ENCODE measurements around the gene SEMA5A.

The SEMA5A gene

DNA sequence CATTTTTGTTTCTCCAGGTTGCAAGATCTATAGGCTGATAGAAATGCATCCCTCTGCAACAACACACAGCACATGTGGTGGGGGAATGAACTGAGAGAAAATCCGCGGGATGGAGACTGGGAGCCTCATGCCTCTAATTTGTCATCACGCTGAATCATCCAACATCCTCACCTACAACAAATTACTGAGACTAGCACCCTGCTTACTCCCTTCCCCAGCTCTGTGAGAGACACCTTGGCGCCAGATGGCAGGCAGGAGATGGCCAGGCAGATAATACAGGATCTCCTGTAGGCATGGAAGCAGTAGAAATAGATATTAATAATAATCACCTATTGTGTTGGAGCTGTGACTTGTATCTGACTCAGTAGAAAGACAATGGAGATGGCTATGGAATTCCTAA, 276.9 kb downstream of the SEMA5A start:
- Histone ChIP-seq H4K91ac (ENCODE audit: low read depth, low read length, poor library complexity) (no peak overlapping the region), H3K36me3 (replicated peaks in 1 of 2; ENCODE audit: control insufficient read depth in 2 of 2, insufficient read depth in 2 of 2, low read length in 2 of 2) (peaks cover 0 to 1% of the 10 kb centered on the region in 2 donors), H3K14ac (ENCODE audit: low read length) (no peak overlapping the region), H3K4ac (ENCODE audit: low read length) (no peak overlapping the region), H3K9me3 (replicated peaks in 1 of 2; ENCODE audit: control insufficient read depth in 2 of 2, insufficient read depth in 1 of 2, low read depth in 1 of 2, low read length in 2 of 2) (no peaks in the 10 kb centered on the region), H2AK5ac (ENCODE audit: low read depth, low read length) (no peak overlapping the region), H3K27ac (replicated peaks; ENCODE audit: low read length) (no peak overlapping the region), H2BK12ac (ENCODE audit: low read length) (no peak overlapping the region), H3K27me3 (ENCODE audit: control insufficient read depth in 3 of 3, insufficient read depth in 3 of 3, low read depth in 1 of 3, low read length in 3 of 3) (no peaks in the 10 kb centered on the region), H2BK5ac (ENCODE audit: low read length) (no peak overlapping the region), H3K23ac (ENCODE audit: low read depth, low read length, poor library complexity) (no peak overlapping the region), H2AFZ (ENCODE audit: low read length) (no peak overlapping the region), H3K9ac (ENCODE audit: low read depth, low read length, poor library complexity) (no peak overlapping the region), H2BK15ac (ENCODE audit: low read length) (no peak overlapping the region), H3K4me2 (ENCODE audit: insufficient read depth, low read length, poor library complexity, severe bottlenecking) (no peak overlapping the region), H3K18ac (ENCODE audit: low read length) (no peak overlapping the region), H2BK120ac (ENCODE audit: low read depth, low read length) (no peak overlapping the region), H3K4me1 (ENCODE audit: control insufficient read depth in 2 of 2, insufficient read depth in 1 of 2, low read depth in 1 of 2, low read length in 2 of 2) (peaks cover 0 to 6% of the 10 kb centered on the region in 2 donors), H3K4me3 (ENCODE audit: low read length in 2 of 2) (no peak overlapping the region), H3K79me1 (ENCODE audit: low read depth, low read length) (no peaks in the 10 kb centered on the region), H4K8ac (ENCODE audit: low read depth, low read length) (no peak overlapping the region)
- WGBS, 2 donors (ENCODE audit: extremely low coverage in 2 of 2, insufficient read length in 2 of 2, insufficient replicate concordance in 1 of 2), result no CpG with 5 or more reads among the region's 4 CpGs
- no peak for DNase-seq (ENCODE audit: low spot score)

DNA sequence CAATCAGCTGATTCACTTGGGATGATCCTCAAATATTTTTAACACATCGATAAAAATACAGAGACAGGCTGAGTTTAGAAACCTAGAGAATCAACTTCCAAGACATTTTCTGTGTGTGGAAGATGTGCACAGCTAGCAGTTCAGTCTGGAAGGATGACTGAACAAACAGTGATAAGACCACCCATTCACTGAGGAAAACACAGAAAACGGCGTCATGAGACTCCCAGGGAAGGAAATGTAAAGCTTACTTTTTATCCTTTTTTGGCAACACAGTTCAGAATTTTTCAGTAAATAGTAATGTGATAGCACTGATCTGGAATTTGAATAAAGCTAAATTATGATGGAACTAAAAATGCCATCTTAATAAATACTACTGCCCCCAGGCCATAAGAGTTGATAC, 277.6 kb downstream of the SEMA5A start:
- Histone ChIP-seq H3K18ac (ENCODE audit: low read length) (no peak overlapping the region), H3K27me3 (ENCODE audit: control insufficient read depth in 3 of 3, insufficient read depth in 3 of 3, low read depth in 1 of 3, low read length in 3 of 3) (no peaks in the 10 kb centered on the region), H2BK5ac (ENCODE audit: low read length) (no peak overlapping the region), H3K9me3 (replicated peaks in 1 of 2; ENCODE audit: control insufficient read depth in 2 of 2, insufficient read depth in 1 of 2, low read depth in 1 of 2, low read length in 2 of 2) (no peaks in the 10 kb centered on the region), H3K36me3 (replicated peaks in 1 of 2; ENCODE audit: control insufficient read depth in 2 of 2, insufficient read depth in 2 of 2, low read length in 2 of 2) (peaks cover 0 to 1% of the 10 kb centered on the region in 2 donors), H3K27ac (replicated peaks; ENCODE audit: low read length) (no peak overlapping the region), H2BK15ac (ENCODE audit: low read length) (no peak overlapping the region), H2AFZ (ENCODE audit: low read length) (no peak overlapping the region), H4K8ac (ENCODE audit: low read depth, low read length) (no peak overlapping the region), H3K4me1 (ENCODE audit: control insufficient read depth in 2 of 2, insufficient read depth in 1 of 2, low read depth in 1 of 2, low read length in 2 of 2) (peaks cover 0 to 6% of the 10 kb centered on the region in 2 donors), H3K14ac (ENCODE audit: low read length) (no peak overlapping the region), H3K4me3 (ENCODE audit: low read length in 2 of 2) (no peak overlapping the region), H3K4me2 (ENCODE audit: insufficient read depth, low read length, poor library complexity, severe bottlenecking) (no peak overlapping the region), H3K9ac (ENCODE audit: low read depth, low read length, poor library complexity) (no peak overlapping the region), H3K4ac (ENCODE audit: low read length) (no peak overlapping the region), H4K91ac (ENCODE audit: low read depth, low read length, poor library complexity) (no peak overlapping the region), H2BK120ac (ENCODE audit: low read depth, low read length) (no peak overlapping the region), H2AK5ac (ENCODE audit: low read depth, low read length) (no peak overlapping the region), H2BK12ac (ENCODE audit: low read length) (no peak overlapping the region), H3K23ac (ENCODE audit: low read depth, low read length, poor library complexity) (no peak overlapping the region), H3K79me1 (ENCODE audit: low read depth, low read length) (no peaks in the 10 kb centered on the region)
- no CpG with 5 or more reads among the region's 3 CpGs for WGBS, 2 donors (ENCODE audit: extremely low coverage in 2 of 2, insufficient read length in 2 of 2, insufficient replicate concordance in 1 of 2)
- no peak for DNase-seq (ENCODE audit: low spot score)

DNA sequence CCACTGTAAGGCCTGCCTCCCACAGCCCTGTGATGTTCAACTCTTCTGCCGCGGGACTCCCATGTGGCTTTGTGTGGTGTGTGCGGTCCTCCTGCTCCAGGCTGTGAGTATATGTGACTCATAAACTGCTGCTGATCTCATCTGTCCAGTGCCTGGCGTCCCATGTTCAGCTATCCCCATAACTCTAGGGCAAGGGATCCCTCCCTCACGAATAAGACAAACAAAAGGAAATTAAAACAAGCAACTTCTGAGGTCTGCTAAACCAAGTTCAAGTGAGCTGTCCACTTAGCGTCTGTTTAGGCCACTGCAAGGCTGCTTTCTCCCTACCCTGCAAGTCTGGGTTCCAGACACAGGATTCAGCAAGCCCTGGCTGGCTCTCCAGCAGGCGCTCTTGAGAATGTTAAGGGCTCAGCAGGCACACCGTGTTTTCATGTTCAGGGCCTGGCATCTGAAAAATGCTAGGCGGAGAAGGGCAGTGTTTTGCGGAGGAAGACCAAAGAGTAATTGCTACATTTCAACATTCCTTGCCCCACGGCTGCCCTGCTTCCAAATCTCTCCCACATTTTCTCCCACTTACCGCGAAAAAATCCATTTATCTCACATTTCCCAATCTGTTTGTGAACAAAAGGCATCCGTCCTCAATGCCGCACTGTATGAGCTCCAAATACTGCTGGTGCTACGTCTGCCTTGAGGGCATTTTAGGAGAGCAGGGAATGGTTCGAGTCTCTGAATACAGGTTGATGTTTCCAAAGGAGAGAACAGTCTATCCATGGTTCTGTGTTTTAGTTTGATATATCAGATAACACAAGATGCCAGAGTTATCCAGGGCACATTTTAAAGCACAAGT, 280.2 kb downstream of the SEMA5A start:
- no CpG with 5 or more reads among the region's 17 CpGs for whole genome bisulfite sequencing, 2 donors (ENCODE audit: extremely low coverage in 2 of 2, insufficient read length in 2 of 2, insufficient replicate concordance in 1 of 2)
- no peak overlapping the region for H3K27ac ChIP-seq (replicated peaks; ENCODE audit: low read length)
- DNase-seq (ENCODE audit: low spot score), result no peak

DNA sequence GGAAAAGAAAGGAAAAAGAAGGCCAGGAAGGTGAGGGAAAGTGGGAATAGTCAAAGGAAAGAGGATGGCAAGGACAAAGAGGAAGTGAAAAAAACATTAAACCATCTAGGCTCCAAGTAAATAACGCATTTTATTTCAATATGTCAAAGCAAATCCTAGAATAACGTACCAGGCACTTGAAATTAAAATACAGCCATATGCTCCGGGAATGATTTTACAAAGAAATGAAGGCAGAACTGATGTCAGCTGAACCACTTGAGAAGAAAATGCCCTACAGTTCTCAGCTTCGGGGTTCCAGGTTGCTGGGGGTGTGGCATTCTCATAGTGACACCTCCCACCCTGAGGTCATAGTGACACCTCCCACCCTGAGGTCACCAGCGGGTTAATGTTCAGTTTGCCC, 281.6 kb downstream of the SEMA5A start:
- no peak overlapping the region for H3K4me3 ChIP-seq (ENCODE audit: low read length in 2 of 2)
- H3K4me1 ChIP-seq (ENCODE audit: control insufficient read depth in 2 of 2, insufficient read depth in 1 of 2, low read depth in 1 of 2, low read length in 2 of 2), result peaks cover 0 to 6% of the 10 kb centered on the region in 2 donors
- WGBS, 2 donors (ENCODE audit: extremely low coverage in 2 of 2, insufficient read length in 2 of 2, insufficient replicate concordance in 1 of 2), result no CpG with 5 or more reads among the region's 5 CpGs
- H3K14ac ChIP-seq (ENCODE audit: low read length), result no peak overlapping the region
- no peak overlapping the region for H3K9ac ChIP-seq (ENCODE audit: low read depth, low read length, poor library complexity)
- no peak overlapping the region for H3K27ac ChIP-seq (replicated peaks; ENCODE audit: low read length)
- no peak overlapping the region for H3K23ac ChIP-seq (ENCODE audit: low read depth, low read length, poor library complexity)
- no peak overlapping the region for H3K18ac ChIP-seq (ENCODE audit: low read length)
- no peak overlapping the region for H2BK15ac ChIP-seq (ENCODE audit: low read length)
- no peak overlapping the region for H2AK5ac ChIP-seq (ENCODE audit: low read depth, low read length)
- no peak overlapping the region for H4K91ac ChIP-seq (ENCODE audit: low read depth, low read length, poor library complexity)
- no peaks in the 10 kb centered on the region for H3K79me1 ChIP-seq (ENCODE audit: low read depth, low read length)
- H3K4me2 ChIP-seq (ENCODE audit: insufficient read depth, low read length, poor library complexity, severe bottlenecking), result no peak overlapping the region
- H2BK120ac ChIP-seq (ENCODE audit: low read depth, low read length), result no peak overlapping the region
- H2BK12ac ChIP-seq (ENCODE audit: low read length), result no peak overlapping the region
- H2AFZ ChIP-seq (ENCODE audit: low read length), result no peak overlapping the region
- H3K27me3 ChIP-seq (ENCODE audit: control insufficient read depth in 3 of 3, insufficient read depth in 3 of 3, low read depth in 1 of 3, low read length in 3 of 3), result no peaks in the 10 kb centered on the region
- H4K8ac ChIP-seq (ENCODE audit: low read depth, low read length), result no peak overlapping the region
- H3K36me3 ChIP-seq (replicated peaks in 1 of 2; ENCODE audit: control insufficient read depth in 2 of 2, insufficient read depth in 2 of 2, low read length in 2 of 2), result no peaks in the 10 kb centered on the region
- peaks cover 0 to 2% of the 10 kb centered on the region in 2 donors for H3K9me3 ChIP-seq (replicated peaks in 1 of 2; ENCODE audit: control insufficient read depth in 2 of 2, insufficient read depth in 1 of 2, low read depth in 1 of 2, low read length in 2 of 2)
- no peak overlapping the region for H3K4ac ChIP-seq (ENCODE audit: low read length)
- H2BK5ac ChIP-seq (ENCODE audit: low read length), result no peak overlapping the region
- no peak for DNase-seq (ENCODE audit: low spot score)

More for the DNA sequence above, 280.2 kb downstream of the SEMA5A start:
- H2BK5ac ChIP-seq (ENCODE audit: low read length), result no peak overlapping the region
- no peak overlapping the region for H4K91ac ChIP-seq (ENCODE audit: low read depth, low read length, poor library complexity)
- H3K4me3 ChIP-seq (ENCODE audit: low read length in 2 of 2), result no peak overlapping the region
- H3K14ac ChIP-seq (ENCODE audit: low read length), result no peak overlapping the region
- H3K9ac ChIP-seq (ENCODE audit: low read depth, low read length, poor library complexity), result no peak overlapping the region
- no peaks in the 10 kb centered on the region for H3K36me3 ChIP-seq (replicated peaks in 1 of 2; ENCODE audit: control insufficient read depth in 2 of 2, insufficient read depth in 2 of 2, low read length in 2 of 2)
- H3K18ac ChIP-seq (ENCODE audit: low read length), result peak overlapping the region; percentile 6
- no peak overlapping the region for H3K4ac ChIP-seq (ENCODE audit: low read length)
- peaks cover 0 to 6% of the 10 kb centered on the region in 2 donors for H3K4me1 ChIP-seq (ENCODE audit: control insufficient read depth in 2 of 2, insufficient read depth in 1 of 2, low read depth in 1 of 2, low read length in 2 of 2)
- H2BK15ac ChIP-seq (ENCODE audit: low read length), result no peak overlapping the region
- no peak overlapping the region for H2AFZ ChIP-seq (ENCODE audit: low read length)
- no peak overlapping the region for H3K23ac ChIP-seq (ENCODE audit: low read depth, low read length, poor library complexity)
- H2BK12ac ChIP-seq (ENCODE audit: low read length), result no peak overlapping the region
- no peaks in the 10 kb centered on the region for H3K27me3 ChIP-seq (ENCODE audit: control insufficient read depth in 3 of 3, insufficient read depth in 3 of 3, low read depth in 1 of 3, low read length in 3 of 3)
- no peaks in the 10 kb centered on the region for H3K79me1 ChIP-seq (ENCODE audit: low read depth, low read length)
- H2AK5ac ChIP-seq (ENCODE audit: low read depth, low read length), result no peak overlapping the region
- H2BK120ac ChIP-seq (ENCODE audit: low read depth, low read length), result no peak overlapping the region
- H4K8ac ChIP-seq (ENCODE audit: low read depth, low read length), result no peak overlapping the region
- peaks cover 0 to 2% of the 10 kb centered on the region in 2 donors for H3K9me3 ChIP-seq (replicated peaks in 1 of 2; ENCODE audit: control insufficient read depth in 2 of 2, insufficient read depth in 1 of 2, low read depth in 1 of 2, low read length in 2 of 2)
- no peak overlapping the region for H3K4me2 ChIP-seq (ENCODE audit: insufficient read depth, low read length, poor library complexity, severe bottlenecking)
